ENCODE measurements around the gene ABCC9. TPM values are rescaled to one million over a fixed set of nuclear protein-coding genes. Genes with fewer than 3 reads are reported as not detected.

ABCC9 gene
- total and polyA plus RNA-seq, 10 donors = 0.42 to 21.8 (median 14.2) TPM

DNA sequence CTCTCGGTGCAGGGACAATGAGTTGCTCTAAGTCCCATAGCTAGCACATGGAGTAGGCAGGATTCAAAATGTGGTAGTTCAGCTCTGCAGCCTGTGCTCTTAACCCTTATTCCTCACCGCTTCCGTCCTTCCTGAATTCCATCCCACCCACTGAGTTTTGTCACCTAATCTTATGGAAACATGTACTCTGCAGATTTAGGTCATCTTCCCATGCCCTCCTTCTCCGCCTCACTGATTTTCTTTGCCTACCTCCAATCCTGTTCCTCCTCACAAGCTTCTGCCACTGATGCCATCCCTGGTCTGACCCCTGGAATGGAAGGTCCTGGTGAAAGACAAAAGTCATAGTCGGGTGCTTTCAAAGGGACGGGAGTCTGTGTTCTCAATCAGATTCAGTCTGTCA is 46.5 kb upstream of the ABCC9 start:
- TF ChIP-seq POLR2A (IDR thresholded peaks at IDR 0.05) (no peak), POLR2AphosphoS5 (IDR thresholded peaks at IDR 0.05) (no peak), CTCF (IDR thresholded peaks at IDR 0.05 in 8 of 11, conservative IDR thresholded peaks at IDR 0.05 in 3 of 11) (no peak)
- Histone ChIP-seq H3K4me3 (no peak overlapping the region), H3K27ac (no peak overlapping the region), H3K4me1 (peaks cover 0 to 3% (median 0%) of the 10 kb centered on the region in 6 donors), H3K9me3 (no peaks in the 10 kb centered on the region), H3K36me3 (no peaks in the 10 kb centered on the region), H3K27me3 (replicated peaks in 1 of 7) (no peaks in the 10 kb centered on the region)
- DNase-seq = no peak
- WGBS, 5 donors = 89 to 95% (median 91%) methylated on average over 6 of the region's 6 CpGs
- intact Hi-C loops (cut with DNase I; ENCODE audit: low total_unique reads) = no loop called here

DNA sequence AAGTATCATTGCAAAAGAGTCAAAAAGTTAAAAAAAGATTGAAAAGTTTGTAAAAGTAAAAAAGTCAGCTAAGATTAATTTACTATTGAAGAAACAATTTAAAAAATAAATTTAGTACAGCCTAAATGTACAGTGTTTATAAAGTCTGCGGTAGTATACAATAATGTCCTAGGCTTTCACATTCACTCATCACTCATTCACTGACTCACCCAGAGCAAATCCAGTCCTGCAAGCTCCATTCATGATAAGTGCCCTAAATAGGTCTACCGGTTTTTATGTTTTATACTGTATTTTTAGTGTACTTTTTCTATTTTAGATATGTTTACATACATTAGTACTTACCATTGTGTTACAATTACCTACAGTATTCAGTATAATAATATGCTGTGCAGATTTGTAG is 43.9 kb upstream of the ABCC9 start:
- Histone ChIP-seq H3K4me3 (no peak overlapping the region), H3K4me1 (no peaks in the 10 kb centered on the region), H3K27ac (no peak overlapping the region), H3K9me3 (no peaks in the 10 kb centered on the region), H3K27me3 (replicated peaks in 1 of 7) (no peaks in the 10 kb centered on the region), H3K36me3 (no peaks in the 10 kb centered on the region)
- no peak for DNase-seq
- WGBS, 5 donors = 86 to 92% (median 91%) methylated on average over 2 of the region's 2 CpGs
- intact Hi-C loops (cut with DNase I; ENCODE audit: low total_unique reads) = no loop called here
- TF ChIP-seq POLR2AphosphoS5 (IDR thresholded peaks at IDR 0.05) = no peak
- no peak for TF ChIP-seq POLR2A (IDR thresholded peaks at IDR 0.05)
- TF ChIP-seq CTCF (IDR thresholded peaks at IDR 0.05 in 8 of 11, conservative IDR thresholded peaks at IDR 0.05 in 3 of 11) = no peak

GRCh38 chr12:21984375-21984774 is 43.1 kb upstream of the ABCC9 start:
- Histone ChIP-seq H3K27me3 (replicated peaks in 1 of 7) (no peaks in the 10 kb centered on the region), H3K27ac (no peak overlapping the region), H3K4me3 (no peak overlapping the region), H3K9me3 (no peaks in the 10 kb centered on the region), H3K4me1 (no peaks in the 10 kb centered on the region), H3K36me3 (no peaks in the 10 kb centered on the region)
- intact Hi-C loops (cut with DNase I; ENCODE audit: low total_unique reads) = no loop called here
- no peak for DNase-seq
- TF ChIP-seq POLR2AphosphoS5 (IDR thresholded peaks at IDR 0.05) (no peak), CTCF (IDR thresholded peaks at IDR 0.05 in 8 of 11, conservative IDR thresholded peaks at IDR 0.05 in 3 of 11) (no peak), POLR2A (IDR thresholded peaks at IDR 0.05) (no peak)

- Histone ChIP-seq H3K36me3 (no peaks in the 10 kb centered on the region), H3K4me1 (no peaks in the 10 kb centered on the region), H3K9me3 (no peaks in the 10 kb centered on the region), H3K4me3 (no peak overlapping the region), H3K27ac (no peak overlapping the region), H3K27me3 (replicated peaks in 1 of 7) (no peaks in the 10 kb centered on the region)
- DNase-seq = no peak
- TF ChIP-seq POLR2A (IDR thresholded peaks at IDR 0.05) = no peak
- TF ChIP-seq CTCF (IDR thresholded peaks at IDR 0.05 in 8 of 11, conservative IDR thresholded peaks at IDR 0.05 in 3 of 11) = no peak
- TF ChIP-seq POLR2AphosphoS5 (IDR thresholded peaks at IDR 0.05) = no peak
- intact Hi-C loops (cut with DNase I; ENCODE audit: low total_unique reads) = no loop called here
- WGBS, 5 donors = 87 to 95% (median 90%) methylated on average over 3 of the region's 3 CpGs
These were observed 41.9 kb upstream of the ABCC9 start for GRCh38 chr12:21983095-21983494.

Measured in spleen (tissue), 11 donors.